SK-N-SH (cell line): Measurements from ENCODE around the gene CRTC2. TPM values are rescaled to one million over a fixed set of nuclear protein-coding genes. Genes with fewer than 3 reads are reported as not detected.
"Not testable (repeated sequence)": the region's sequence is repeated elsewhere in the genome, so short reads cannot be mapped to it uniquely, and the experiment has no call there.

Experiments
- CTCF ChIA-PET: fragments of 300-600, 350-600 bp; formaldehyde crosslinking; extraction: SDS; loops from one replicate; lab custom pipeline; 2021; lab: Yijun Ruan, JAX
- POLR2A ChIA-PET: fragments of 350-600 bp; sonication (Branson Sonifier 250); formaldehyde crosslinking; extraction: SDS; loops from one replicate; lab custom pipeline; 2020; ENCODE audit warnings: antibody characterized with exemption, inconsistent platforms; lab: Yijun Ruan, JAX
- DNase-seq: peaks from one replicate; pipeline ENCODE4 v3.0.0; 2012
- H2AFZ ChIP-seq: fragments of 200-600 bp; sonication (generic); 2 replicates; pipeline ENCODE4 v1.8.1; 2016; ENCODE audit warnings: antibody characterized with exemption, mild to moderate bottlenecking, low read depth
- H3F3A ChIP-seq: fragments of 200-600 bp; sonication (generic); replicated peaks from 2 replicates; pipeline ENCODE3; 2016; ENCODE audit warnings: antibody characterized with exemption, mild to moderate bottlenecking; ENCODE audit not compliant: insufficient read depth
- H3K27ac ChIP-seq, 2 experiments: fragments of 200-500 bp in 1 of 2; fragments of 200-600 bp in 1 of 2; sonication (Bioruptor generic) in 1 of 2; sonication (generic), shearing (Covaris generic) in 1 of 2; 2 replicates each; pipeline versions ENCODE4 v1.5.1 to v1.6.1; 2014 to 2016; ENCODE audit warnings: low read depth in 2 of 2, inconsistent platforms in 1 of 2, low read length in 1 of 2, mild to moderate bottlenecking in 1 of 2, mixed read lengths in 1 of 2
- H3K27me3 ChIP-seq: fragments of 200-600 bp; sonication (generic), shearing (Covaris generic); 2 replicates; pipeline ENCODE4 v1.6.1; 2016; ENCODE audit warnings: mixed run types; ENCODE audit not compliant: insufficient read depth
- H3K36me3 ChIP-seq, 2 experiments: fragments of 200-500 bp in 1 of 2; fragments of 200-600 bp in 1 of 2; sonication (Bioruptor generic) in 1 of 2; sonication (generic) in 1 of 2; replicated peaks in 1 of 2; 2 replicates each; pipeline versions ENCODE3 to v1.5.1; 2014 to 2016; ENCODE audit warnings: low read length in 1 of 2, mild to moderate bottlenecking in 1 of 2; ENCODE audit not compliant: insufficient read depth in 2 of 2, control insufficient read depth in 1 of 2
- H3K4me1 ChIP-seq, 2 experiments: fragments of 200-500 bp in 1 of 2; fragments of 200-600 bp in 1 of 2; sonication (Bioruptor generic) in 1 of 2; sonication (generic), shearing (Covaris generic) in 1 of 2; 2 replicates each; pipeline versions ENCODE4 v1.5.1 to v1.6.1; 2014 to 2016; ENCODE audit warnings: low read depth in 1 of 2, low read length in 1 of 2, mixed run types in 1 of 2; ENCODE audit not compliant: insufficient read depth in 2 of 2, control insufficient read depth in 1 of 2
- H3K4me2 ChIP-seq: fragments of 200-600 bp; sonication (generic), shearing (Covaris generic); 2 replicates; pipeline ENCODE4 v1.6.1; 2017; ENCODE audit warnings: mixed run types
- H3K4me3 ChIP-seq, 2 experiments: fragments of 200-500 bp in 1 of 2; fragments of 200-600 bp in 1 of 2; sonication (Bioruptor generic) in 1 of 2; sonication (generic), shearing (Covaris generic) in 1 of 2; 2 replicates each; pipeline versions ENCODE4 v1.5.1 to v1.8.1; 2014 to 2016; ENCODE audit warnings: low read depth in 2 of 2, inconsistent platforms in 1 of 2, low read length in 1 of 2, mild to moderate bottlenecking in 1 of 2, mixed read lengths in 1 of 2, moderate library complexity in 1 of 2
- H3K79me2 ChIP-seq: fragments of 200-600 bp; sonication (generic); 2 replicates; pipeline ENCODE4 v1.8.1; 2017; ENCODE audit warnings: mild to moderate bottlenecking; ENCODE audit not compliant: insufficient read depth
- H3K9ac ChIP-seq: fragments of 200-600 bp; sonication (generic); 2 replicates; pipeline ENCODE4 v1.6.1; 2017; ENCODE audit warnings: mixed run types
- H3K9me2 ChIP-seq: fragments of 200-600 bp; sonication (generic); 2 replicates; pipeline ENCODE4 v1.6.1; 2017; ENCODE audit warnings: mixed run types
- H3K9me3 ChIP-seq: fragments of 200-600 bp; sonication (generic); 2 replicates; pipeline ENCODE4 v1.6.1; 2017; ENCODE audit warnings: mixed run types, mild to moderate bottlenecking, moderate library complexity
- H4K20me1 ChIP-seq: fragments of 200-600 bp; sonication (generic); 2 replicates; pipeline ENCODE4 v1.6.1; 2017; ENCODE audit warnings: mild to moderate bottlenecking, mixed run types; ENCODE audit not compliant: insufficient read depth
- ELF1 ChIP-seq: IDR thresholded peaks from 2 replicates; pipeline ENCODE4 v1.4.0; 2012
- EP300 ChIP-seq, 2 experiments: IDR thresholded peaks; 2 replicates each; pipeline versions ENCODE4 v1.4.0 to v1.6.1; 2012; ENCODE audit warnings: borderline replicate concordance in 1 of 2, low read depth in 1 of 2, low read length in 1 of 2
- EZH2phosphoT487 ChIP-seq: fragments of 200-600 bp; sonication (generic); IDR thresholded peaks from 2 replicates; pipeline ENCODE4 v1.6.1; 2017; ENCODE audit warnings: low read depth, mixed run types, mild to moderate bottlenecking, antibody characterized with exemption, moderate library complexity, borderline replicate concordance
- FOXM1 ChIP-seq: IDR thresholded peaks from 2 replicates; pipeline ENCODE4 v1.4.0; 2012; ENCODE audit warnings: low read depth, mild to moderate bottlenecking
- MEF2A ChIP-seq: IDR thresholded peaks from 2 replicates; pipeline ENCODE4 v1.4.0; 2012; ENCODE audit warnings: low read depth, borderline replicate concordance
- MXI1 ChIP-seq: IDR thresholded peaks from 2 replicates; pipeline ENCODE4 v1.6.1; 2012; ENCODE audit warnings: mild to moderate bottlenecking, low read depth, low read length, improper control_type of control experiment
- NRF1 ChIP-seq: IDR thresholded peaks from 2 replicates; pipeline ENCODE4 v1.6.1; 2012; ENCODE audit warnings: low read depth, mild to moderate bottlenecking, low read length
- RAD21 ChIP-seq: IDR thresholded peaks from 2 replicates; pipeline ENCODE4 v1.6.1; 2012; ENCODE audit warnings: mild to moderate bottlenecking, low read length
- RCOR1 ChIP-seq: fragments of 150-350 bp; IDR thresholded peaks from 2 replicates; pipeline ENCODE4 v1.6.1; 2017; ENCODE audit warnings: antibody characterized with exemption, low read length
- RXRA ChIP-seq: IDR thresholded peaks from 2 replicates; pipeline ENCODE4 v1.4.0; 2012; ENCODE audit warnings: low read depth, mild to moderate bottlenecking, borderline replicate concordance
- SIN3A ChIP-seq: IDR thresholded peaks from 2 replicates; pipeline ENCODE4 v1.6.1; 2012; ENCODE audit warnings: low read depth, mild to moderate bottlenecking, low read length, moderate library complexity, borderline replicate concordance
- SMC3 ChIP-seq: IDR thresholded peaks from 2 replicates; pipeline ENCODE4 v1.6.1; 2012; ENCODE audit warnings: low read depth, low read length, improper control_type of control experiment
- TEAD4 ChIP-seq: IDR thresholded peaks from 2 replicates; pipeline ENCODE4 v1.4.0; 2012; ENCODE audit warnings: mild to moderate bottlenecking, borderline replicate concordance; ENCODE audit not compliant: insufficient read depth
- YY1 ChIP-seq: IDR thresholded peaks from 2 replicates; pipeline ENCODE4 v1.4.0; 2012; ENCODE audit warnings: low read depth, mild to moderate bottlenecking
- WGBS: methylation state at CpG from one replicate; pipeline ENCODE4 v1.1.6; 2017; ENCODE audit warnings: low lambda C conversion rate; 5-methylcytosine and 5-hydroxymethylcytosine counted together
- polyA plus RNA-seq, 3 experiments: library from polyadenylated mRNA; depleted of rRNA; stranded (reverse); fragments of >200 nt; gene quantifications; 2 replicates each; pipeline ENCODE4 v1.2.3, GENCODE V29; 2012
- TF ChIP-seq, protein P1 (sequence below): fragments of 150-350 bp; IDR thresholded peaks from 2 replicates; pipeline ENCODE4 v1.6.1; 2017; ENCODE audit warnings: antibody characterized with exemption, low read length, low read depth, borderline replicate concordance
- TF ChIP-seq, protein P2 (sequence below): IDR thresholded peaks from 2 replicates; pipeline ENCODE4 v1.4.0; 2012; ENCODE audit warnings: low read depth, borderline replicate concordance
- TF ChIP-seq, protein P3 (sequence below): fragments of 150-350 bp; IDR thresholded peaks from 2 replicates; pipeline ENCODE4 v1.6.1; 2016; ENCODE audit warnings: mild to moderate bottlenecking, low read depth, low read length
- TF ChIP-seq, protein P4 (sequence below): IDR thresholded peaks from 2 replicates; pipeline ENCODE4 v1.4.0; 2012; ENCODE audit warnings: low read depth

Gene CRTC2
- polyA plus RNA-seq, 1 of the 3 experiments (the other 2 are of a cell fraction), result 25.5 TPM

DNA sequence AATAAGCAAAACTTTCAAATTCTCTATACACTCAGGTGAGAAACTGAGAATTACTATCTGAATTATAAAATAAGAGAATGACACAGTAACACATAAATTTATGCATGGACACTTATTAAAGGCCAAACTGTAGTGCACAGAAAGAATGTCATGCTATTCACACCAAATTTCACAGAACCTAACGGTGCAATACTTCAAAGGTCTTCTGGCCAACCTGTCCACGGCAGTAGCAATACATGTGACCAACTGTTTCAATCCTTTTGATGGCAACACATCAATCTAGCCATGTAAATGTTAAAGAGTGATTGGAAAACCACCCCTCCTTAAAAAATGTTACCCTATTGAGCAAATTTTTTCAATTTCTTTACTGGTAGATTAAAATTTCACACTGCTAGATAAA is 46.1 kb downstream of the CRTC2 start:
- POLR2A ChIA-PET, result no interaction called here

DNA sequence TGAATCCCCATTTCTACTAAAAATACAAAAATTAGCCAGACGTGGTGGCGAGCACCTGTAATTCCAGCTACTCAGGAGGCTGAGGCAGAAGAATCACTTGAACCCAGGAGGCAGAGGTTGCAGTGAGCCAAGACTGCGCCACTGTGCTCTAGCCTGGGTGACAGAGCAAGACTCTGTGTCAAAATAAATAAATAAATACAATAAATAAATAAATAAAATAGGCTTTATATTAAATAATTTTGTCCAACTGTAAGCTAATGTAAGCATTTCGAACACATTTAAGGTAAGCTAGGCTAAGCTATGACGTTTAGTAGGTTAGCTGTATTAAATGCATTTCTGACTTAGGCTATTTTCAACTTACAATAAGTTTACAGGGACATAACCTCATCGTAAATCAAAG is 47.9 kb downstream of the CRTC2 start:
- H3K9me2 ChIP-seq, H2AFZ ChIP-seq, H3K36me3 ChIP-seq, DNase-seq, H3K4me2 ChIP-seq, H3K4me1 ChIP-seq, H3K9me3 ChIP-seq, H3K4me3 ChIP-seq, H3K9ac ChIP-seq, H3K27ac ChIP-seq, H3K27me3 ChIP-seq: not testable (repeated sequence)
- CTCF ChIA-PET, result interaction anchor here (1.2 to 2.9 kb wide), 3 partner anchors 9 to 76 kb away, joined by 3 to 10 read pairs (median 5); partner anchors contain the start of gene RAB13
- H4K20me1 ChIP-seq, result peaks cover 68% of the 10 kb centered on the region
- POLR2A ChIA-PET, result interaction anchor here (0.9 kb wide), 1 partner anchor 44 kb away, joined by 3 read pairs; no protein-coding TSS in a partner anchor
- peaks cover 35% of the 10 kb centered on the region for H3F3A ChIP-seq
- H3K79me2 ChIP-seq, result peaks cover 100% of the 10 kb centered on the region
- 94% methylated on average over 6 of the region's 6 CpGs for WGBS

More for the DNA sequence above, 46.1 kb downstream of the CRTC2 start:
- WGBS, result 94% methylated on average over 2 of the region's 2 CpGs
- Histone ChIP-seq H3F3A (peaks cover 26% of the 10 kb centered on the region), H3K79me2 (peaks cover 100% of the 10 kb centered on the region), H3K9ac (no peak overlapping the region), H3K27me3 (no peaks in the 10 kb centered on the region), H3K9me3 (no peaks in the 10 kb centered on the region), H2AFZ (no peak overlapping the region), H3K4me1 (no peaks in the 10 kb centered on the region), H4K20me1 (peaks cover 69% of the 10 kb centered on the region), H3K4me3 (no peak overlapping the region), H3K36me3 (peaks cover 2 to 15% of the 10 kb centered on the region in 2 experiments), H3K27ac (no peak overlapping the region), H3K9me2 (no peaks in the 10 kb centered on the region), H3K4me2 (no peak overlapping the region)
- CTCF ChIA-PET, result interaction anchor here (0.9 kb wide), 1 partner anchor 23 kb away, joined by 4 read pairs; no protein-coding TSS in a partner anchor
- TF ChIP-seq RXRA, result no peak
- TF ChIP-seq TEAD4, result no peak
- TF ChIP-seq NRF1, result no peak
- TF ChIP-seq, protein P1, sequence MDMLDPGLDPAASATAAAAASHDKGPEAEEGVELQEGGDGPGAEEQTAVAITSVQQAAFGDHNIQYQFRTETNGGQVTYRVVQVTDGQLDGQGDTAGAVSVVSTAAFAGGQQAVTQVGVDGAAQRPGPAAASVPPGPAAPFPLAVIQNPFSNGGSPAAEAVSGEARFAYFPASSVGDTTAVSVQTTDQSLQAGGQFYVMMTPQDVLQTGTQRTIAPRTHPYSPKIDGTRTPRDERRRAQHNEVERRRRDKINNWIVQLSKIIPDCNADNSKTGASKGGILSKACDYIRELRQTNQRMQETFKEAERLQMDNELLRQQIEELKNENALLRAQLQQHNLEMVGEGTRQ, result no peak
- no peak for TF ChIP-seq EP300 (IDR thresholded peaks at IDR 0.05; ENCODE audit: borderline replicate concordance in 1 of 2, low read depth in 1 of 2, low read length in 1 of 2)
- TF ChIP-seq RAD21, result no peak
- TF ChIP-seq SMC3, result no peak
- TF ChIP-seq, protein P2, sequence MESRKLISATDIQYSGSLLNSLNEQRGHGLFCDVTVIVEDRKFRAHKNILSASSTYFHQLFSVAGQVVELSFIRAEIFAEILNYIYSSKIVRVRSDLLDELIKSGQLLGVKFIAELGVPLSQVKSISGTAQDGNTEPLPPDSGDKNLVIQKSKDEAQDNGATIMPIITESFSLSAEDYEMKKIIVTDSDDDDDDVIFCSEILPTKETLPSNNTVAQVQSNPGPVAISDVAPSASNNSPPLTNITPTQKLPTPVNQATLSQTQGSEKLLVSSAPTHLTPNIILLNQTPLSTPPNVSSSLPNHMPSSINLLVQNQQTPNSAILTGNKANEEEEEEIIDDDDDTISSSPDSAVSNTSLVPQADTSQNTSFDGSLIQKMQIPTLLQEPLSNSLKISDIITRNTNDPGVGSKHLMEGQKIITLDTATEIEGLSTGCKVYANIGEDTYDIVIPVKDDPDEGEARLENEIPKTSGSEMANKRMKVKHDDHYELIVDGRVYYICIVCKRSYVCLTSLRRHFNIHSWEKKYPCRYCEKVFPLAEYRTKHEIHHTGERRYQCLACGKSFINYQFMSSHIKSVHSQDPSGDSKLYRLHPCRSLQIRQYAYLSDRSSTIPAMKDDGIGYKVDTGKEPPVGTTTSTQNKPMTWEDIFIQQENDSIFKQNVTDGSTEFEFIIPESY, result no peak
- no peak for TF ChIP-seq RCOR1
- no peak for TF ChIP-seq ELF1
- TF ChIP-seq FOXM1, result no peak
- TF ChIP-seq, protein P3, sequence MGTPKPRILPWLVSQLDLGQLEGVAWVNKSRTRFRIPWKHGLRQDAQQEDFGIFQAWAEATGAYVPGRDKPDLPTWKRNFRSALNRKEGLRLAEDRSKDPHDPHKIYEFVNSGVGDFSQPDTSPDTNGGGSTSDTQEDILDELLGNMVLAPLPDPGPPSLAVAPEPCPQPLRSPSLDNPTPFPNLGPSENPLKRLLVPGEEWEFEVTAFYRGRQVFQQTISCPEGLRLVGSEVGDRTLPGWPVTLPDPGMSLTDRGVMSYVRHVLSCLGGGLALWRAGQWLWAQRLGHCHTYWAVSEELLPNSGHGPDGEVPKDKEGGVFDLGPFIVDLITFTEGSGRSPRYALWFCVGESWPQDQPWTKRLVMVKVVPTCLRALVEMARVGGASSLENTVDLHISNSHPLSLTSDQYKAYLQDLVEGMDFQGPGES, result no peak
- no peak for TF ChIP-seq YY1
- no peak for TF ChIP-seq SIN3A
- TF ChIP-seq MEF2A, result no peak
- TF ChIP-seq MXI1, result no peak
- TF ChIP-seq EZH2phosphoT487, result no peak
- TF ChIP-seq, protein P4, sequence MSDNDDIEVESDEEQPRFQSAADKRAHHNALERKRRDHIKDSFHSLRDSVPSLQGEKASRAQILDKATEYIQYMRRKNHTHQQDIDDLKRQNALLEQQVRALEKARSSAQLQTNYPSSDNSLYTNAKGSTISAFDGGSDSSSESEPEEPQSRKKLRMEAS, result no peak
- no peak for DNase-seq
